ENCODE measurements around the gene KRTCAP2. TPM values are rescaled to one million over a fixed set of nuclear protein-coding genes. Genes with fewer than 3 reads are reported as not detected.

The KRTCAP2 gene
- total RNA-seq, 1 donor from 2014 or later = 173 TPM

DNA sequence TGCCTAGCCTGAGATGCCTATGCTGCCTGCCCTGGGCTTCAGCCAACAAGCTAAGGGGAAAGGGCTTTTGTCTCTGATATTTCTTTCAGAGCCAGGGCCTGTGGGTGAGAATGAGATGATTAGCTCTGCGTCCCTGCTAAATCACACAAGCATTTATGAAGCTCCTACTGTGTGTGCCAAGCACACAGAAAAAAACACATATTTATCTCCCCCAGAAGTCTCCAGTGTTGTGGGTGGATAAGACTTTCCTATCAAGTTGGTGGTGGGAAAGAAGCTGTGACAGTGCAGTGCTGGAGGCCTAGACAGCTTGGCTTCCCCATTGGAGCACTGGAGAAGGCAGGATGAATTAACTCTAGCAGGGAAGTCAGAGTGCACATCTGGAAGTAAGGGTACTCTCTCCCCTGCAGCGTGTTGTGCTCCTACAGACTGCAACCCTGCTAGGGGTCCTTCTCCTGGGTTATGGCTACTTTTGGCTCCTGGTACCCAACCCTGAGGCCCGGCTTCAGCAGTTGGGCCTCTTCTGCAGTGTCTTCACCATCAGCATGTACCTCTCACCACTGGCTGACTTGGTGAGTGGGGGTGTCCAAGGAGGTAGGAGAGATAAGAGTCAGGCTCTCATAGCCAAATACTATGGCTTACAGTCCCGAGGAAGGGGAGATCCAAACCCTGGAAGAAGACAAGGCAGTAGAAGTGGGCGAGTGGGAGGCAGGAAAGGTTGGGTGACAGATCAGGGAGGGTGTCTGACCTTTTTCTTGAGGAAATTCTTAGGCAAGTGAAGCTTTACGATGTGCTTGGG lies 35.8 kb downstream of the KRTCAP2 start:
- TF ChIP-seq, protein P1, sequence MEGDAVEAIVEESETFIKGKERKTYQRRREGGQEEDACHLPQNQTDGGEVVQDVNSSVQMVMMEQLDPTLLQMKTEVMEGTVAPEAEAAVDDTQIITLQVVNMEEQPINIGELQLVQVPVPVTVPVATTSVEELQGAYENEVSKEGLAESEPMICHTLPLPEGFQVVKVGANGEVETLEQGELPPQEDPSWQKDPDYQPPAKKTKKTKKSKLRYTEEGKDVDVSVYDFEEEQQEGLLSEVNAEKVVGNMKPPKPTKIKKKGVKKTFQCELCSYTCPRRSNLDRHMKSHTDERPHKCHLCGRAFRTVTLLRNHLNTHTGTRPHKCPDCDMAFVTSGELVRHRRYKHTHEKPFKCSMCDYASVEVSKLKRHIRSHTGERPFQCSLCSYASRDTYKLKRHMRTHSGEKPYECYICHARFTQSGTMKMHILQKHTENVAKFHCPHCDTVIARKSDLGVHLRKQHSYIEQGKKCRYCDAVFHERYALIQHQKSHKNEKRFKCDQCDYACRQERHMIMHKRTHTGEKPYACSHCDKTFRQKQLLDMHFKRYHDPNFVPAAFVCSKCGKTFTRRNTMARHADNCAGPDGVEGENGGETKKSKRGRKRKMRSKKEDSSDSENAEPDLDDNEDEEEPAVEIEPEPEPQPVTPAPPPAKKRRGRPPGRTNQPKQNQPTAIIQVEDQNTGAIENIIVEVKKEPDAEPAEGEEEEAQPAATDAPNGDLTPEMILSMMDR (conservative IDR thresholded peaks at IDR 0.05) = no peak
- peaks cover 15% of the 10 kb centered on the region for H3K36me3 Mint-ChIP-seq
- DNase-seq (ENCODE audit: extremely low spot score, unreplicated experiment) = no peak
- H3K9me3 Mint-ChIP-seq = no peaks in the 10 kb centered on the region
- peak overlapping the region; percentile 100 for H3K27ac Mint-ChIP-seq
- peak overlapping the region; percentile 100 for H3K4me3 Mint-ChIP-seq
- peaks cover 28% of the 10 kb centered on the region for H3K4me1 Mint-ChIP-seq (ENCODE audit: unreplicated experiment)
- H3K27me3 Mint-ChIP-seq = peaks cover 3% of the 10 kb centered on the region

DNA sequence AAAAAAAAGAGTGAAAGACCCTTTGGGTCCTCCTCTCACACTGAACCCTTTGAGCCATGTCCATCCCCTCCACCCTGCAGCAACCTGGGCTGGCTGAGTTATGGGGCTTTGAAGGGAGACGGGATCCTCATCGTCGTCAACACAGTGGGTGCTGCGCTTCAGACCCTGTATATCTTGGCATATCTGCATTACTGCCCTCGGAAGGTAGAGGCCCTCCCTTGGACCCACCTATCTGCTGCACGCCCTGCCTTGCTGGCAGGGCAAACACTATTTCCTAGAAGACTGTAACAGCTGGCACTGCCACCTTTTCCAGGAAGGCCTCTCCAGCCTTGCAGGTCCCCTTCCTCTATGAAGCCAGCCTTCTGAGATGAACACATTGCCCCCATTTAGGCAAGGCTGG lies 36.4 kb downstream of the KRTCAP2 start:
- TF ChIP-seq, protein P1 (conservative IDR thresholded peaks at IDR 0.05) = no peak
- Mint-ChIP-seq H3K27me3 (peaks cover 3% of the 10 kb centered on the region), H3K4me1 (ENCODE audit: unreplicated experiment) (peaks cover 28% of the 10 kb centered on the region), H3K27ac (peak overlapping the region; percentile 100), H3K36me3 (peaks cover 17% of the 10 kb centered on the region), H3K9me3 (no peaks in the 10 kb centered on the region), H3K4me3 (peak overlapping the region; percentile 100)
- DNase-seq (ENCODE audit: extremely low spot score, unreplicated experiment) = no peak

DNA sequence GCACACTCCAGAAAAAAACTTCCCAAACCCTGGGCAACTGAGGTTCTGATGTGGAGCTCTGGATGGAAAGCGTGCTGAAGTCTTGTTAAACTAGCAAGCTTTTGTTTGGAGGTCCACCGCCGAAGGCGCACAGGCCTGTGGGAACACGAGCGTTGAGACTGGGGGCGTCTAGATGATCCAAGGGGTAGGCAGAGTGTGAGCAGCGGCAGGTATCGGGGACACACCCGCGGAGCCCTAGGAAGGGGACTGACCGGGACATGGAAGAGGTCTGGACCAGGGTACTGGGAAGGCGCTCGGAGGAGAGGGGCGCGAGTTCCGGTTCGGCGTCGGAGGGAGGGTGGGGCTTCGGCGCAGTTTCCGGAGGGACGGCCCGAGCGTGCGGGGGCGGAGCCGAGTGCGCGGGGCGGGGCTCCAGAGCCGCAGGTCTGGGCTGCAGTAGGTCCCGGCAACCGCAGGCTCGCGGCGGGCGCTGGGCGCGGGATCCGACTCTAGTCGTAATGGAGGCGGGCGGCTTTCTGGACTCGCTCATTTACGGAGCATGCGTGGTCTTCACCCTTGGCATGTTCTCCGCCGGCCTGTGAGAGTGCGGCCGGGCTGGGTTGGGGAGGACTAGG lies 37.6 kb downstream of the KRTCAP2 start, which contains the start of gene SLC50A1:
SLC50A1 (plus strand) TSS at position 438 of the 614 bp plus-strand sequence; CDS start at position 498, 60 bp downstream.
- peak within 1 kb of the TSS; percentile 100 for H3K4me3 Mint-ChIP-seq
- H3K27me3 Mint-ChIP-seq = peaks cover 1% of the 10 kb centered on the region
- peak; percentile 99 for DNase-seq (ENCODE audit: extremely low spot score, unreplicated experiment)
- H3K36me3 Mint-ChIP-seq = peaks cover 23% of the 10 kb centered on the region
- TF ChIP-seq, protein P1 (conservative IDR thresholded peaks at IDR 0.05) = peak; percentile 68
- peak within 1 kb of the TSS; percentile 100 for H3K27ac Mint-ChIP-seq
- no peaks in the 10 kb centered on the region for H3K9me3 Mint-ChIP-seq
- H3K4me1 Mint-ChIP-seq (ENCODE audit: unreplicated experiment) = peaks cover 33% of the 10 kb centered on the region

DNA sequence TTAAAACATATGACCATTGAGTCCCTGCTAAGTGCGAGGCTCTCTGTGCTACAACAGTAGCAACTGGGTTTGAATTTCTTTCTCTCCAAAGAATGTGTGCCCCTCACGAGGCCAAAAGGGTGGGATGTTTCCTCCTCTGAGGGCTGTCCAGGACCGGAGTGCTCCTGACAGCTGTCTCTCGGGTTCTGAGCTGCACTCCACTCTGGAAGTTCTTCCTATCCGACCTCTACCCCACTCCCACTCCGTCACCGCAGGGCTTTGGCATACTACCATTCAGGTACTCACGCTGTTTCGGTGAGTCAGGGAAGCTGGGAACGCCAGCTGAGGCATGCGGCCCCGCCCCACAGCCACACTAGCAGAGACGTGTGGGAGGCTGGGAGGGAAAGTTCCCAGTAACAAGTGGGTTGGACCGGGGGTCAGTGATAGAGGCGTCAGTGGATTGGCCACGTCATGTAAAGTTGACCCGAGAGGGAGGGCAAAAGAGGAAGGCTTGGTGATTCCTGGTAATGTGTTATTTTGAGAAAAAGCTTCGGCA lies 38.2 kb downstream of the KRTCAP2 start:
- Mint-ChIP-seq H3K9me3 (no peaks in the 10 kb centered on the region), H3K4me3 (peak overlapping the region; percentile 100), H3K27ac (peak overlapping the region; percentile 100), H3K27me3 (peaks cover under 1% of the 10 kb centered on the region), H3K36me3 (peaks cover 25% of the 10 kb centered on the region), H3K4me1 (ENCODE audit: unreplicated experiment) (peaks cover 34% of the 10 kb centered on the region)
- TF ChIP-seq, protein P1 (conservative IDR thresholded peaks at IDR 0.05) = no peak
- peak; percentile 76 for DNase-seq (ENCODE audit: extremely low spot score, unreplicated experiment)

DNA sequence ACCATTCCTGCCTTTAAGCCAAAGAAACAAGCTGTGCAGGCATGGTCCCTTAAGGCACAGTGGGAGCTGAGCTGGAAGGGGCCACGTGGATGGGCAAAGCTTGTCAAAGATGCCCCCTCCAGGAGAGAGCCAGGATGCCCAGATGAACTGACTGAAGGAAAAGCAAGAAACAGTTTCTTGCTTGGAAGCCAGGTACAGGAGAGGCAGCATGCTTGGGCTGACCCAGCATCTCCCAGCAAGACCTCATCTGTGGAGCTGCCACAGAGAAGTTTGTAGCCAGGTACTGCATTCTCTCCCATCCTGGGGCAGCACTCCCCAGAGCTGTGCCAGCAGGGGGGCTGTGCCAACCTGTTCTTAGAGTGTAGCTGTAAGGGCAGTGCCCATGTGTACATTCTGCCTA lies 38.8 kb downstream of the KRTCAP2 start:
- Mint-ChIP-seq H3K36me3 (peaks cover 25% of the 10 kb centered on the region), H3K4me3 (peak overlapping the region; percentile 100), H3K4me1 (ENCODE audit: unreplicated experiment) (peaks cover 39% of the 10 kb centered on the region), H3K27ac (peak overlapping the region; percentile 100), H3K27me3 (peaks cover 5% of the 10 kb centered on the region), H3K9me3 (no peaks in the 10 kb centered on the region)
- no peak for DNase-seq (ENCODE audit: extremely low spot score, unreplicated experiment)
- TF ChIP-seq, protein P1 (conservative IDR thresholded peaks at IDR 0.05) = no peak
